Esophagus muscularis mucosa (tissue), 4 donors: Measurements from ENCODE around the gene SEPHS1. TPM values are rescaled to one million over a fixed set of nuclear protein-coding genes. Genes with fewer than 3 reads are reported as not detected.

Source experiments
- DNase-seq: peaks from one replicate; pipeline ENCODE4 v3.0.0-alpha.2; 2017; ENCODE audit errors: extremely low spot score
- H3K27ac ChIP-seq, 4 donors: fragments of 200-600 bp; sonication (generic); replicated peaks in 1 of 4; 1 replicate in 3 of 4; 2 replicates in 1 of 4; pipeline ENCODE4 v1.5.1; 2016 to 2019; ENCODE audit warnings: mild to moderate bottlenecking in 1 of 4
- H3K27me3 ChIP-seq, 4 donors: fragments of 200-600 bp; sonication (generic); one replicate each; pipeline versions ENCODE4 v1.5.1 to v1.6.0; 2016 to 2019
- H3K36me3 ChIP-seq, 4 donors: fragments of 200-600 bp; sonication (generic); one replicate each; pipeline ENCODE4 v1.5.1; 2016 to 2019
- H3K4me1 ChIP-seq, 4 donors: fragments of 200-600 bp; sonication (generic); one replicate each; pipeline ENCODE4 v1.5.1; 2016 to 2019
- H3K4me3 ChIP-seq, 4 donors: fragments of 200-600 bp; sonication (generic); 1 replicate in 2 of 4; 2 replicates in 2 of 4; pipeline ENCODE4 v1.5.1; 2016 to 2019; ENCODE audit warnings: mild to moderate bottlenecking in 4 of 4, moderate library complexity in 1 of 4
- H3K9me3 ChIP-seq, 4 donors: fragments of 200-600 bp; sonication (generic); 1 replicate in 3 of 4; 2 replicates in 1 of 4; pipeline ENCODE4 v1.5.1; 2016 to 2019
- CTCF ChIP-seq, 3 experiments: fragments of 200-600 bp in 2 of 3; fragments of 450-650 bp in 1 of 3; sonication (generic) in 2 of 3; IDR thresholded peaks; one replicate each; pipeline ENCODE4 v1.5.1; 2017 to 2019; ENCODE audit warnings: antibody characterized with exemption in 3 of 3, mild to moderate bottlenecking in 2 of 3, moderate library complexity in 1 of 3
- EP300 ChIP-seq: sonication (generic); formaldehyde crosslinking; IDR thresholded peaks from one replicate; pipeline ENCODE4 v1.6.1; 2017; ENCODE audit warnings: antibody characterized with exemption
- POLR2A ChIP-seq: fragments of 450-650 bp; IDR thresholded peaks from one replicate; pipeline ENCODE4 v1.6.1; 2017; ENCODE audit warnings: antibody characterized with exemption, moderate library complexity, mild to moderate bottlenecking, low read depth
- POLR2AphosphoS5 ChIP-seq, 2 donors: sonication (generic); formaldehyde crosslinking; IDR thresholded peaks; one replicate each; pipeline ENCODE4 v1.6.1; 2017; ENCODE audit warnings: antibody characterized with exemption in 2 of 2
- WGBS: methylation state at CpG from one replicate; pipeline ENCODE4 v1.1.5; 2018; 5-methylcytosine and 5-hydroxymethylcytosine counted together
- intact Hi-C: fragments of 100-400 bp; cut with DNase I; formaldehyde crosslinking; loops from one replicate; pipeline ENCODE4 v1.15.1; 2023
- total RNA-seq, 4 donors: library from RNA; depleted of rRNA; stranded (reverse); fragments of >200 nt; gene quantifications; one replicate each; pipeline versions ENCODE4 v1.1.0 to v1.2.1, GENCODE V29; 2016

Gene SEPHS1
- total RNA-seq, 4 donors from 2014 or later, result 37.0 to 53.1 (median 46.0) TPM

- DNase-seq, result no peak
- TF ChIP-seq CTCF (IDR thresholded peaks at IDR 0.05) (no peak), POLR2A (no peak), POLR2AphosphoS5 (IDR thresholded peaks at IDR 0.05) (no peak), EP300 (no peak)
- Histone ChIP-seq H3K27me3 (peaks cover 0 to 41% (median 5%) of the 10 kb centered on the region in 4 donors), H3K27ac (no peak overlapping the region), H3K9me3 (no peaks in the 10 kb centered on the region), H3K4me3 (no peak overlapping the region), H3K36me3 (no peaks in the 10 kb centered on the region), H3K4me1 (peaks cover 6 to 7% (median 7%) of the 10 kb centered on the region in 4 donors)
- intact Hi-C loops, result no loop called here
- 91% methylated on average over 7 of the region's 7 CpGs for WGBS
Observed at GRCh38 chr10:13354783-13355182, 6.7 kb upstream of the SEPHS1 start.

- intact Hi-C loops, result no loop called here
- 39% methylated on average over 3 of the region's 3 CpGs for WGBS
Observed at GRCh38 chr10:13352519-13352918, 4.4 kb upstream of the SEPHS1 start.

GRCh38 chr10:13351340-13351915, 3.3 kb upstream of the SEPHS1 start:
- TF ChIP-seq POLR2A, result no peak
- TF ChIP-seq CTCF (IDR thresholded peaks at IDR 0.05), result no peak
- TF ChIP-seq EP300, result no peak
- TF ChIP-seq POLR2AphosphoS5 (IDR thresholded peaks at IDR 0.05), result no peak
- DNase-seq, result no peak
- Histone ChIP-seq H3K27ac (no peak overlapping the region), H3K9me3 (no peaks in the 10 kb centered on the region), H3K4me3 (no peak overlapping the region), H3K27me3 (peaks cover 0 to 41% (median 5%) of the 10 kb centered on the region in 4 donors), H3K36me3 (no peaks in the 10 kb centered on the region), H3K4me1 (peaks cover 17 to 25% (median 23%) of the 10 kb centered on the region in 4 donors)
- WGBS, result 41% methylated on average over 11 of the region's 11 CpGs
- intact Hi-C loops, result no loop called here

More at GRCh38 chr10:13352519-13352918, 4.4 kb upstream of the SEPHS1 start:
- no peak overlapping the region for H3K27ac ChIP-seq
- H3K4me1 ChIP-seq, result peaks cover 15 to 21% (median 19%) of the 10 kb centered on the region in 4 donors
- H3K4me3 ChIP-seq, result no peak overlapping the region
- H3K27me3 ChIP-seq, result peaks cover 0 to 41% (median 5%) of the 10 kb centered on the region in 4 donors
- no peaks in the 10 kb centered on the region for H3K36me3 ChIP-seq
- no peak for TF ChIP-seq POLR2AphosphoS5 (IDR thresholded peaks at IDR 0.05)
- no peak for TF ChIP-seq POLR2A
- no peak for TF ChIP-seq CTCF (IDR thresholded peaks at IDR 0.05)
- no peak for TF ChIP-seq EP300
- no peaks in the 10 kb centered on the region for H3K9me3 ChIP-seq
- DNase-seq, result no peak

GRCh38 chr10:13349463-13350274, 1.6 kb upstream of the SEPHS1 start:
- Histone ChIP-seq H3K9me3 (no peaks in the 10 kb centered on the region), H3K4me3 (peak overlapping the region; percentile 71 to 96 (median 86)), H3K27ac (peak overlapping the region; percentile 94 to 99 (median 98)), H3K4me1 (peaks cover 31 to 42% (median 37%) of the 10 kb centered on the region in 4 donors), H3K27me3 (peaks cover 0 to 28% (median 5%) of the 10 kb centered on the region in 4 donors), H3K36me3 (no peaks in the 10 kb centered on the region)
- no peak for DNase-seq
- TF ChIP-seq CTCF (IDR thresholded peaks at IDR 0.05) (no peak), POLR2A (no peak), EP300 (no peak), POLR2AphosphoS5 (IDR thresholded peaks at IDR 0.05) (peak; percentile 33 to 47)
- under 1% methylated on average over 24 of the region's 25 CpGs for WGBS
- intact Hi-C loops, result no loop called here
